ENCODE results near the gene CYBA. TPM values are rescaled to one million over a fixed set of nuclear protein-coding genes. Genes with fewer than 3 reads are reported as not detected.

Gene CYBA
- total and polyA plus RNA-seq, 10 of the 15 experiments (the other 5 are each of a cell fraction or from before 2014, with no cell fraction given), result 0.55 to 598 (median 258) TPM

DNA sequence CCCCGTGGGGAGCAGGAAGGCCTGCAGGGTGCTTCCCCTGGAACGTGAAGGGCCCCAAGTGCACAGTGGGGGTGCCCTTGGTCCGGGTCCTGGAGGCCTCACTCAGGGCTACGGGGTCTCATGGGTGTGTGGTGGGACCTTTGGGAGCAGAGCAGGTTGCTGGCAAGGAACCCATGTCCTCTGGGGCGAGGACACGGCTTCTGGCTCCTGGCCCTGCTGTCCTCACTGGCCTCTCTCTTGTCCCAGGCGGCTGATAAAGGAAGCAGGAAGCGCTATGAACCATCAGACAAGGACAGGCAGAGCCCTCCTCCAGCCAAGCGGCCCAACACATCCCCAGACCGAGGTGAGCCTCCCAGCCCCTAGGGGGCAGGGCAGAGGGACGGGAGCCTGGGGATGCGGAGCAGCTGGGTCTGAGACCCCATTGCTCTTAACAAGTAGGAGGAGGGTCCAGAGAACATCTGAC, 22.3 kb downstream of the CYBA start:
- H3K79me2 ChIP-seq (ENCODE audit: control insufficient read depth, insufficient read depth, low read length), result no peaks in the 10 kb centered on the region
- DNase-seq (ENCODE audit: low read depth, low spot score), result no peak
- in situ Hi-C loops (cut with MboI) (no loop called here), intact Hi-C loops (cut with micrococcal nuclease; ENCODE audit: unreplicated experiment) (no loop called here)
- no peaks in the 10 kb centered on the region for H3K9me3 ChIP-seq (replicated peaks; ENCODE audit: control insufficient read depth, insufficient read depth, low read length)
- no peaks in the 10 kb centered on the region for H3K27me3 ChIP-seq (replicated peaks in 1 of 2; ENCODE audit: control insufficient read depth in 2 of 2, insufficient read depth in 2 of 2, low read length in 1 of 2)
- TF ChIP-seq NBN (IDR thresholded peaks at IDR 0.05) (no peak), ZNF24 (IDR thresholded peaks at IDR 0.05) (no peak), CTCF (IDR thresholded peaks at IDR 0.05 in 2 of 3, conservative IDR thresholded peaks at IDR 0.05 in 1 of 3; ENCODE audit: control insufficient read depth in 2 of 3, extremely low read depth in 1 of 3, insufficient read depth in 1 of 3, low read depth in 3 of 3, low read length in 3 of 3) (peak; percentile 25 to 55 (median 38); a peak in 5 of 6 replicates)
- peaks cover 4% of the 10 kb centered on the region for H3K4me1 ChIP-seq (ENCODE audit: control insufficient read depth, insufficient read depth, low read length)
- peak; percentile 41 for ATAC-seq
- POLR2A ChIA-PET, result no interaction called here
- RAD21 ChIA-PET (ENCODE audit: unreplicated experiment), result interaction anchor here (1.1 kb wide), 1 partner anchor 57 kb away, joined by 3 read pairs; no protein-coding TSS in a partner anchor
- FAIRE-seq, result no peak
- CTCF ChIA-PET, result interaction anchor here (1.1 to 1.2 kb wide), 2 partner anchors 58 to 588 kb away, joined by 4 to 5 read pairs; partner anchors contain the start of gene ZC3H18
- H3K9ac ChIP-seq (ENCODE audit: control insufficient read depth, insufficient read depth, low read length), result no peak overlapping the region
- H3K27ac ChIP-seq (ENCODE audit: control insufficient read depth, insufficient read depth), result no peak overlapping the region
- SMC1A ChIA-PET (ENCODE audit: uncharacterized antibody, unreplicated experiment), result no interaction called here
- WGBS (ENCODE audit: insufficient coverage, insufficient replicate concordance, low lambda C conversion rate, missing lambda C conversion rate), result 85% methylated on average over 10 of the region's 12 CpGs
- no peak overlapping the region for H2AFZ ChIP-seq (ENCODE audit: control insufficient read depth, low read depth, low read length)
- H3K36me3 ChIP-seq (ENCODE audit: control insufficient read depth in 2 of 2, insufficient read depth in 2 of 2, low read length in 1 of 2), result peaks cover 7 to 47% of the 10 kb centered on the region in 2 experiments; a peak in 3 of 4 replicates
- H3K4me2 ChIP-seq (ENCODE audit: control insufficient read depth, insufficient read depth), result no peak overlapping the region
- no TSS peak for BruUV-seq (replicated peaks)
- H4K20me1 ChIP-seq (ENCODE audit: control insufficient read depth, insufficient read depth), result no peaks in the 10 kb centered on the region
- no peak overlapping the region for H3K4me3 ChIP-seq

- no peak overlapping the region for H3K9ac ChIP-seq (ENCODE audit: control insufficient read depth, insufficient read depth, low read length)
- intact Hi-C loops (cut with micrococcal nuclease; ENCODE audit: unreplicated experiment), result no loop called here
- FAIRE-seq, result no peak
- ChIA-PET POLR2A (no interaction called here), SMC1A (ENCODE audit: uncharacterized antibody, unreplicated experiment) (no interaction called here), RAD21 (ENCODE audit: unreplicated experiment) (no interaction called here), CTCF (no interaction called here)
- no peaks in the 10 kb centered on the region for H4K20me1 ChIP-seq (ENCODE audit: control insufficient read depth, insufficient read depth)
- no TSS peak for BruUV-seq (replicated peaks)
- no peak overlapping the region for H3K27ac ChIP-seq (ENCODE audit: control insufficient read depth, insufficient read depth)
- no peak overlapping the region for H3K4me2 ChIP-seq (ENCODE audit: control insufficient read depth, insufficient read depth)
- in situ Hi-C loops (cut with MboI), result no loop called here
- TF ChIP-seq NR2C2 (IDR thresholded peaks at IDR 0.05; ENCODE audit: borderline replicate concordance, control insufficient read depth, insufficient read length, low read depth) (no peak), FOXM1 (IDR thresholded peaks at IDR 0.05; ENCODE audit: low read depth, low read length) (no peak), TCF3 (IDR thresholded peaks at IDR 0.05; ENCODE audit: borderline replicate concordance, insufficient read depth, low read depth, low read length) (no peak), MEF2B (IDR thresholded peaks at IDR 0.05; ENCODE audit: partially characterized antibody, poor library complexity, severe bottlenecking) (no peak)
- TF ChIP-seq, protein P1, sequence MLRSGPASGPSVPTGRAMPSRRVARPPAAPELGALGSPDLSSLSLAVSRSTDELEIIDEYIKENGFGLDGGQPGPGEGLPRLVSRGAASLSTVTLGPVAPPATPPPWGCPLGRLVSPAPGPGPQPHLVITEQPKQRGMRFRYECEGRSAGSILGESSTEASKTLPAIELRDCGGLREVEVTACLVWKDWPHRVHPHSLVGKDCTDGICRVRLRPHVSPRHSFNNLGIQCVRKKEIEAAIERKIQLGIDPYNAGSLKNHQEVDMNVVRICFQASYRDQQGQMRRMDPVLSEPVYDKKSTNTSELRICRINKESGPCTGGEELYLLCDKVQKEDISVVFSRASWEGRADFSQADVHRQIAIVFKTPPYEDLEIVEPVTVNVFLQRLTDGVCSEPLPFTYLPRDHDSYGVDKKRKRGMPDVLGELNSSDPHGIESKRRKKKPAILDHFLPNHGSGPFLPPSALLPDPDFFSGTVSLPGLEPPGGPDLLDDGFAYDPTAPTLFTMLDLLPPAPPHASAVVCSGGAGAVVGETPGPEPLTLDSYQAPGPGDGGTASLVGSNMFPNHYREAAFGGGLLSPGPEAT (IDR thresholded peaks at IDR 0.05; ENCODE audit: low read depth), result no peak
- H3K27me3 ChIP-seq (replicated peaks in 1 of 2; ENCODE audit: control insufficient read depth in 2 of 2, insufficient read depth in 2 of 2, low read length in 1 of 2), result no peaks in the 10 kb centered on the region
- no peak for DNase-seq (ENCODE audit: low read depth, low spot score)
- no peaks in the 10 kb centered on the region for H3K79me2 ChIP-seq (ENCODE audit: control insufficient read depth, insufficient read depth, low read length)
- no peak overlapping the region for H3K4me3 ChIP-seq
- no peaks in the 10 kb centered on the region for H3K4me1 ChIP-seq (ENCODE audit: control insufficient read depth, insufficient read depth, low read length)
- H2AFZ ChIP-seq (ENCODE audit: control insufficient read depth, low read depth, low read length), result no peak overlapping the region
- ATAC-seq, result no peak
- H3K9me3 ChIP-seq (replicated peaks; ENCODE audit: control insufficient read depth, insufficient read depth, low read length), result no peaks in the 10 kb centered on the region
- WGBS (ENCODE audit: insufficient coverage, insufficient replicate concordance, low lambda C conversion rate, missing lambda C conversion rate), result 93% methylated on average over 26 of the region's 27 CpGs
- H3K36me3 ChIP-seq (ENCODE audit: control insufficient read depth in 2 of 2, insufficient read depth in 2 of 2, low read length in 1 of 2), result peaks cover 11 to 55% of the 10 kb centered on the region in 2 experiments; a peak in 3 of 4 replicates
These were observed 23.1 kb downstream of the CYBA start for GRCh38 chr16:88627531-88628411.

Measured in GM12878 (cell line).